NCI-H1092 treated with DMSO at 0.1 percent for 48 hours (cell line): ENCODE measurements around the gene NR1I3.
"Not testable (repeated sequence)": the region's sequence is repeated elsewhere in the genome, so short reads cannot be mapped to it uniquely, and the experiment has no call there.

Source experiments
- DNase-seq: peaks from one replicate; lab custom pipeline; 2025; lab: John Stamatoyannopoulos, UW

Gene NR1I3

GRCh38 chr1:161250829-161251228 is 12.8 kb upstream of the NR1I3 start:
- no peak for DNase-seq

- not testable (repeated sequence) for DNase-seq
Observed at GRCh38 chr1:161250100-161250499, 12.1 kb upstream of the NR1I3 start.

GRCh38 chr1:161244888-161245287 is 6.9 kb upstream of the NR1I3 start:
- DNase-seq = no peak

DNA sequence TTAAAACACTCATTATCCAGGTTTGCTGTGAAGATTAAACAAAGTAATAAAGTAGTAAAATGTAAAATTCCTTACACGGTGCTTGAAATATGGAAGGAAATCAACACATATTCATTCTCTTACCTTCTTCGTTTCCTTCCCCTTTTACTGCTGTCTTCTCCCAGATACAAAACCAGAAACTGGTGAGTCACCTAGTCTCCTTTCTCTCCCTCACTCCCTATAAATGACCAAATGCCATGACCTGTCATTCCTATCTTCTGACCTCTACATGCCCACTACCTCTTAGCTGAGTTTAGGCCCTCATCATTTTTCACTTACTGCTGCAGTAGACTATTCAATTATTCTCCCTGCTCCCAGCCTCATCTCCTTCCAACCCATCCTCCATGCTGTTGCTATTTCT is 4.3 kb upstream of the NR1I3 start:
- no peak for DNase-seq

GRCh38 chr1:161241682-161242081 is 3.7 kb upstream of the NR1I3 start:
- DNase-seq = no peak

- no peak for DNase-seq
Observed at GRCh38 chr1:161235957-161236775, 1.8 kb downstream of the NR1I3 start.

DNA sequence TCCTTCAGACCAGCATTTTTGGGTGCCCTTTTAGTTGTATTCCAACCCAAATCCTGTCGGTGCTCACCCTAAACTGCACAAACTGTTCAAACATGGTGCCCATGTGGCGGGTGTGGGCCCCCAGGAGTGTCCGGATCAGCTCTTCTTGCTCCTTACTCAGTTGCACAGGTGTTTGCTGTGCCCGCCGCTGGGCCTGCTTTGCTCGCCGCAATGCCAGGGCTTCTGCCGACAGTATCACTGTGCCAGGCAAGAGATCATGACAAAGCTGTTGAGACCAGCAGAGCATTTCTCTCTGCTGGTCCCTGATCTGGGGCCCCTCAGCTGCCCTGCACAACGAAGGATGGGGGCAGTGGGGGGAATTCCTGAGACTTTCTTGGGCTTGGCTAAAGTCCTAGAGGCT is 4.9 kb downstream of the NR1I3 start:
- DNase-seq = no peak

DNA sequence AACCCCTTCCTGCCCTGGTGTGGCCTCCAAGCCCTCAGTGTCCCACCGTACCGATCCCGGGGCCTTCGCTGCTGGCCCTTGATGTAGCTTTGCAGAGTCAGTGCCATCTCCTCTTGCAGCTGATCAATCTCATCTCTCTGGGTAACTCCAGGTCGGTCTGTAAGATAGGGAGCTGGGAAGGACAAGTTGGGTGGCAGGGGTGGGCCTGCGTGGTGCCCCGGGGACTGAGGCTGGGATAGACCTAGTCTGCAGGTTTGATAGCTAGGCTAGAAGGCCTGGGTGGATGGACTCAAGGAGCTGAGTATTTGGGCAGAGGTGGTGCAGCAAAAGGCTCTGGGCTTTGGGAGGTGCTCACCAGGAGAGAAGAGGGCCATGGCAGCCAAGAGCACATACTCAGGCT is 7.2 kb downstream of the NR1I3 start:
- no peak for DNase-seq

- DNase-seq = no peak
Observed at GRCh38 chr1:161229896-161230295, 8.1 kb downstream of the NR1I3 start.

DNA sequence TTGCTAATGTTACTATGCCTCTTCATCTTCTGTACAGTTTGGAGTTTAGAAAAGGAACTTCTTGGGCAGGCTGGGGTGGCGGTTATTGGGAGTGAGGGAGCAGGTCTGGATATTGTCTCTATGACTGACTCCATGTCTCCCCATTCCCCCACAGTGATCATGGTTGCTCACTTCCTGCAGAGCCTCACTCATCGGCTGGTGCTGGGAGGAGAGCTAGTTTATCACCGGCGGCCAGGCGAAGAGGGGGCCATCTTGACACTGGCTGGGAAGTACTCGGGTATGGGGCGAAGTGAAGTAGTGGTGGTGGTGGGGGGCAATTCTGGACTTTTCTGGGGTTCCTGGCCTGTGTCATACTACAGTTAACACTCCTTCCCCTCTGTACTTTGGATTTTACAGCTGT is 10.0 kb downstream of the NR1I3 start:
- DNase-seq = no peak

DNA sequence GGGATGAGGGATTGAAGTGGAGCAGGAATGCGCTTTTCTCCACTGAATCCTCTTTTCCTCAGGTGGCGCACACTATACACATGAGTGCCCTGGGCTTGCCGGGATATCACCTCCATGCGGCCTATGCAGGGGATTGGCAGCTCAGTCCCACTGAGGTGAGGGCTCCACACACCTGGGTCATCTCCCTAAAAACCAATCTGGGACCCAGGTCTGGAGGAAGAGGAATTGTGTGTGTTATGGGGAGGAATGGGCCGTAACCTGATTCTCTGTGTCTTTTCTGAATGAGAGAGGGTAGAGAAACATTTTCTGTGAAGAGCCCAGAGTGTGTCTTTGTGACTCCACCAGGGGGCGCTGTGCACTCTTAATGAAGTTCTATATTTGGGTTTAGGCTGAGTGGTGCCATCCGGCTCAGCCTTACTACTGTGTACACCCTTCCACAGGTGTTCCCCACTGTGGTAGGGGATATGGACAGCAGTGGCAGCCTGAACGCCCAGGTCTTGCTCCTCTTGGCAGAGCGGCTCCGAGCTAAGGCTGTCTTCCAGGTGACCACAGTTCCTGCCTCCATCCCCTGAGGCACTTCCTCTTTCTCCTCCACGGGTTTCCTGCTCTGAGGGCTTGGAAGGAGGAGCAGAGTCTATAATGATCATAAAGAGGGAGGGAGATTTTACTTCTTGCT is 10.7 kb downstream of the NR1I3 start:
- peak; percentile 76 for DNase-seq

- no peak for DNase-seq
Observed at GRCh38 chr1:161226759-161227158, 11.2 kb downstream of the NR1I3 start.

DNA sequence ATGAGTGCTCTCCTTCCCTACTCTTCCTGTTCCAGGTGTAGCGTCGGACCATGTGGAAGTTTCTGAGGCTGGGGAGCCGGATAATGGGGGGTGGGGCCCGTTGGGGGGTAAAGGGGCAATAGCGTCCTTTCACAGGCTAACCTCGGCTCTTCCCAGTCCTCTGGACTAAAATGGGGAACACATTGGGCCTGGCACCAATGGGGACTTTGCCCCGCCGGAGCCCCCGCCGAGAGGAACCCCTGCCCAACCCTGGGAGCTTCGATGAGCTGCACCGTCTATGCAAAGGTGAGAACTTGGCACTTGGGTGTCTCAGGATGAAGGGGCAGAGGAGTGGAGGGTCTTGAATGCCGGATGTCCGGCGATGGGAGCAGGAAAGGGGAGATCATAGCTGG is 11.7 kb downstream of the NR1I3 start:
- DNase-seq = no peak

GRCh38 chr1:161225534-161226319 is 12.3 kb downstream of the NR1I3 start, which contains the start of gene TOMM40L:
TOMM40L (plus strand) TSS chr1:161226060; CDS start chr1:161226490, 430 bp downstream.
- peak; percentile 90 for DNase-seq

- DNase-seq = no peak
Observed at GRCh38 chr1:161225178-161225533, 12.8 kb downstream of the NR1I3 start.

DNA sequence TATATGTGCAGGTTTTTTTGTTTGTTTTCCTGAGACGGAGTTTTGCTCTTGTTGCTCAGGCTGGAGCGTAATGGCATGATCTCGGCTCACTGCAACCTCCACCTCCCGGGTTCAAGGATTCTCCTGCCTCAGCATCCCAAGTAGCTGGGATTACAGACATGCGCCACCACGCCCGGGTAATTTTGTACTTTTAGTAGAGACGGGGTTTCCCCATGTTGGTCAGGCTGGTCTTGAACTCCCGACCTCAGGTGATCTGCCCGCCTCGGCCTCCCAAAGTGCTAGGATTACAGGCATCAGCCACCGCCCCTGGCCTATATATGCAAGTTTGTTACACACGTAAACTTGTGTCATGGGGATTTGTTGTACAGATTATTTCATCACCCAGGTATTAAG is 13.3 kb downstream of the NR1I3 start:
- DNase-seq = not testable (repeated sequence)

DNA sequence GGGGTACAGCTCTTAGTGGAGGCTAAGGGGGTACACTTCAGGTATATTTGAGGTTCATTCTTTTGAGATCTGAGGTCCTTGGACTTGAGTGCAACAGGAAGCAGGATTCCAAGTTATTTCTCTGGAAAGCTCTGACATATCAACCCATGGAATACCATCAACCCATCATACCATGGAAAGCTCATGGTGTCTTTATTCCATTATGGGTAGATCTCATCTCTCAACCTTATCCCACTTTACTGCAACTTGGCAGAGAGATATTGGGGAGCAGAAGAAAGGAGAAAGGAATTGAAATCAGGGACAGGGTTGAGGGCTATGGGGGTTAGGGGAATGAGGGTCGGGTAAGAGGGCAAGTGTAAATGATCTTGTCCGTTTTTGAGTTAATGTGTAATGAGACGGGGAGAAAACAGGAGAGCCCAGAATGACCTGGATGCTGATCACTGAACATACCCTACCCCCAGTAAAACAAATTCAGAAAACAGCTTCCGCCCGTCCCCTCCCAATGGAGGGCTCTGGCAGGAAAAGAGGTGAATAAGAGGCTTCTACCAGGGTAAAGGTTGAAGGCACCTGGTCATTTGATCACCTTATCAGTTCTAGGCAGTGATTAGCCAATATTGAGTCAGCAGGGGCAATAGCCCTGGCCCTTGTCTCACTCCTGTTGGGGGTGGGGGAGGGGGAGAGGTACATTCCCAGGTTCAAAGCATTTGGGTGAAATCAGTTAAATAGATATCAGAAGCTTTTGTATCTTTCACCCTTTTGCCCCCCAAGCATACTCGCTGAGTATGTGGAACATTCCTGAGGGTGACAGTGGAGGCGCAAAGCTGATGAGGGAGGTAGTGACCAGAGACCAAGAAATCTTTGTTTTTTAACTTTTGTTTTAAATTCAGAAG is 14.0 kb downstream of the NR1I3 start:
- no peak for DNase-seq

DNA sequence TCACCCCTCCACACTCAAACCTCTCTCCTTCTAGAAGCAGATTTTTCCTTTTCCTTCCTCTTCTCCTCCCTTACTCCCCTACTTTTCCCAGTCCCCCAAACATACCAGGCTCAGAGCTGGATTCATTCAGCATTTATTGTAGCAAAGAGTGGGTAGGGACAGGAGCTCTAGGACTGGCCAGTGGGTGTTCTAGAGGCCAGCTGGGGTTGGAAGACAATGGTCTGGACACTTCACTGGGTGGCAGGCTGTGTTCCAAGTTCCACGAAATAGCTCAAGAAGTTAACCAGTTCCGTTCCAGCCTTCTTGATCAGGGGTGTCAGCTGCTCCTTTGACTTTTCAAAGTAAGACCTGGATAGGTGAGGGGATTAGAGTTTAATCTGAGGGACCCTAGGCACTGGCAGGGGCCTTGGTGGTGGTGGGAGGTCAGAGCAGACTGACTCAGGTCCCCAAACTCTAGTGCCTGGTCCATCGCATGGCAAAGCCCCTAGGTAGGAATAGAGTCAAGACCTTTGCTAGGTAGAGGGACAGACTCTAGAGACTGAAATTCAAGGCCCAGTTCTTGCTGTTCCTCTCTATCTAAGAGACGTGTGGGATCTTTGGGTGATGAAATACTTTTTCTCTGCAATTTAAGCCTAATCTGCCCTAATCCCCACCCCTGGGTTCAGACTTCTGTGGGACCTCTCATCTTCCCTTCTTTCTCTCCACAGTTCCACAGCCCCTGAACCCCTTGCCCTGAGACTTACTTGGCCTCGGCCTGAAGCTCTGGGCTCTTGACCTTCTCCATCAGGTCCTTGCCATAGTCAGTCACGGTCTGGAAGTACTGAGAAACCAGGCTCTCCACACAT is 15.6 kb downstream of the NR1I3 start:
- no peak for DNase-seq

DNA sequence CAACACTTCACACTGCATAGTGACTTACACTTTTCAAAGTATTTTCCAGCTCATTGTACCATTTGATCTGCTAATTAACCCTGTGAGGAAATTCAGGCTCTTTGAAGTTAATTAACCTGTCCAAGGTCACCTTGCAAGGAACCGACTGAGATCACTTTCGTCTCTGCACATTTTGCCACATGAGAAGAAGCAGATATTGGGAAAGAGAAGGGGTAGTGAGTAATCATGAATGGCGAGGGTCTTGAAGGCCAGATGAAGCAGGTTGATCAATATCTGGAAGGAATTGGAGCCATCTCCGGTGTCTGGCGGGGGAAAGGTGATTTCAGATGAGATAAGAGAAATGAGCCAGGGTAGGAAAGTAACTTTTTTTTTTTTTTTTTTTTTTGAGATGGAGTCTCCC is 18.0 kb downstream of the NR1I3 start:
- no peak for DNase-seq

DNA sequence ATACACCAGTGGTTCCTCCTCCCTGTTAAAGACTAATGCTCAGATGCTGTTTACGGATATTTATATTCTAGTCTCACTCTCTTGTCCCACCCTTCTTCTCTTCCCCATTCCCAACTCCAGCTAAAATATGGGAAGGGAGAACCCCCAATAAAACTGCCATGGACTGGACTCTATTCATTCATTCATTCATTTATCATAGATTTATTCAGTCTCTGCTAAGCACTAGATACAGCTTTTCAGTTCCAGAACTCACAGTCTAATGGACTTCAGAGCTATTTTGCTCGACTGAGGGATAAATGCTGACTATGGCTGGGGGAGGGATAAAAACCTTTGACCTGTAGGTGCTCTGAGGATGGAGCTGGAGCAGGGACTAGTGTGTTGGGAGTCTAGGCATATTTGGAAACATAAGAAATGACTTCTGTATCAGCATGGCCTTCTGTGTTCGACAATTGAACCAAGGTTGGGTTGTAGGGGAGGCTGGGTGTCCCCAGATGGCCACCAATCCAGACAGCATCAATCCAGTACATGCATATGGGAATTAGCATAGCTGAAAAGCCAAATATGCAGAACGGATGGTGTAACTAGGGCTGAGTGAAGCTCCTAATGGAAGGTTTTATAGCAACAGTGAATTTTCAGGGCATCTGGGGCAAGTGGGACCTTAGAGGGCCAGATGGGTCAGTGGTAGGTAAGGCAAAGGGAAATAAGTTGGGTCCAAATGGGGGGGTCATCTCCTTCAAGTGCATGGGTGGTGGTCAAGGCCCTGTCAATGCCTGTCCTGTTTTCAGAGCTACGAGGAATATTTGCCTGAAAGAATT is 18.7 kb downstream of the NR1I3 start:
- no peak for DNase-seq
